ENCODE data around the gene MSI2.

DNA sequence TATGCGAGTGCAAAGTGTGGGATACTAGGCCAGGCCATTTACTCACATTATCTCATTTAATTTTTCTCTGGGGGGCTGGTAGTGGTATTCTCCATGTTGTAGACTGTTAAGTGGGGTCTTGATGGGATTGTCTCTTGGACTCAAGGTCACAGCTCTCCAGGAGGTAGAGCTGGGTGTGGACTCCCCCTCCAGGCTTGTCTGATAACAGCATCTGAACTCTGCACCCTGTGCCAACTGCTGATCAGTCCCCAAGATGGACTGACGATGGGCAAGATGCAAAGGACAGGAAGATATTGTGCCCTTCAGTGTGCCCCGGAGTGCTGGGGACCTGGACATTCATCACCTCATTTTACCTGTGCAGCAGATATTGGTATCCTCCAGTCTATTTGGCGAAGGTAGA lies 147.8 kb downstream of the MSI2 start:
- no peak for TF ChIP-seq EZH2 (IDR thresholded peaks at IDR 0.05)
- no peak for TF ChIP-seq FOXP2 (optimal IDR thresholded peaks at IDR 0.05; ENCODE audit: control extremely low read depth, extremely low read length, insufficient read depth)
- TF ChIP-seq POLR2AphosphoS5 (IDR thresholded peaks at IDR 0.05; ENCODE audit: borderline replicate concordance, low read depth, low read length) = no peak

All from SK-N-MC (cell line).